Measurements from ENCODE around the gene STX16. TPM values are rescaled to one million over a fixed set of nuclear protein-coding genes. Genes with fewer than 3 reads are reported as not detected.

The STX16 gene
- total and polyA plus RNA-seq, 2 donors (not counting 1 experiment from before 2014, with no cell fraction given) = 110 to 117 TPM

GRCh38 chr20:58611236-58612030 lies 39.6 kb upstream of the STX16 start:
- CTCF ChIA-PET = no interaction called here
- Histone ChIP-seq H3K9ac (ENCODE audit: low read length) (no peak overlapping the region), H3K4me1 (ENCODE audit: control insufficient read depth in 2 of 2, insufficient read depth in 2 of 2, low read length in 2 of 2) (no peaks in the 10 kb centered on the region), H3K36me3 (replicated peaks in 1 of 2; ENCODE audit: control extremely low read depth in 1 of 2, control insufficient read depth in 1 of 2, extremely low read depth in 1 of 2, insufficient read depth in 2 of 2, low read length in 1 of 2) (no peaks in the 10 kb centered on the region), H3K4me2 (replicated peaks; ENCODE audit: low read depth, low read length, poor library complexity, severe bottlenecking) (no peak overlapping the region), H3K79me2 (ENCODE audit: control insufficient read depth, insufficient read depth, low read length) (no peaks in the 10 kb centered on the region), H4K20me1 (ENCODE audit: control insufficient read depth, insufficient read depth, low read length, poor library complexity, severe bottlenecking) (no peaks in the 10 kb centered on the region), H3K27ac (ENCODE audit: low read length in 2 of 2) (no peak overlapping the region), H2AFZ (ENCODE audit: insufficient read depth, low read depth, low read length, poor library complexity, severe bottlenecking) (no peak overlapping the region), H3K27me3 (replicated peaks in 1 of 4; ENCODE audit: control extremely low read depth in 1 of 4, control insufficient read depth in 3 of 4, insufficient read depth in 4 of 4, low read length in 3 of 4) (peaks cover 0 to 3% (median 0%) of the 10 kb centered on the region in 4 experiments), H3K4me3 (ENCODE audit: control extremely low read depth in 1 of 5, extremely low read depth in 1 of 5, insufficient read depth in 1 of 5, low read depth in 2 of 5, low read length in 4 of 5) (no peak overlapping the region), H3K9me3 (ENCODE audit: control extremely low read depth in 1 of 3, control insufficient read depth in 2 of 3, insufficient read depth in 1 of 3, low read length in 2 of 3) (no peaks in the 10 kb centered on the region)
- ATAC-seq (ENCODE audit: low read depth) (no peak), DNase-seq (no peak)
- Mint-ChIP-seq H3K4me3 (no peak overlapping the region), H3K27ac (no peak overlapping the region), H3K4me1 (no peaks in the 10 kb centered on the region), H3K9me3 (ENCODE audit: insufficient read depth) (no peaks in the 10 kb centered on the region), H3K27me3 (peaks cover 14% of the 10 kb centered on the region)
- WGBS (ENCODE audit: insufficient coverage) = 75% methylated on average over 9 of the region's 10 CpGs
- intact Hi-C loops (cut with micrococcal nuclease) = no loop called here
- POLR2A ChIA-PET = no interaction called here
- TF ChIP-seq CTCF (IDR thresholded peaks at IDR 0.05) = no peak
- no peak for TF ChIP-seq EZH2 (IDR thresholded peaks at IDR 0.05; ENCODE audit: borderline replicate concordance, insufficient read depth, low read depth, low read length, poor library complexity, severe bottlenecking)

- peaks cover 11% of the 10 kb centered on the region for H3K27me3 Mint-ChIP-seq
- H3K4me3 Mint-ChIP-seq = no peak overlapping the region
- Histone ChIP-seq H2AFZ (ENCODE audit: insufficient read depth, low read depth, low read length, poor library complexity, severe bottlenecking) (no peak overlapping the region), H3K4me3 (ENCODE audit: control extremely low read depth in 1 of 5, extremely low read depth in 1 of 5, insufficient read depth in 1 of 5, low read depth in 2 of 5, low read length in 4 of 5) (no peak overlapping the region), H4K20me1 (ENCODE audit: control insufficient read depth, insufficient read depth, low read length, poor library complexity, severe bottlenecking) (no peaks in the 10 kb centered on the region), H3K4me1 (ENCODE audit: control insufficient read depth in 2 of 2, insufficient read depth in 2 of 2, low read length in 2 of 2) (no peaks in the 10 kb centered on the region), H3K27me3 (replicated peaks in 1 of 4; ENCODE audit: control extremely low read depth in 1 of 4, control insufficient read depth in 3 of 4, insufficient read depth in 4 of 4, low read length in 3 of 4) (peaks cover 0 to 3% (median 0%) of the 10 kb centered on the region in 4 experiments), H3K9ac (ENCODE audit: low read length) (no peak overlapping the region), H3K9me3 (ENCODE audit: control extremely low read depth in 1 of 3, control insufficient read depth in 2 of 3, insufficient read depth in 1 of 3, low read length in 2 of 3) (no peaks in the 10 kb centered on the region), H3K27ac (ENCODE audit: low read length in 2 of 2) (no peak overlapping the region), H3K36me3 (replicated peaks in 1 of 2; ENCODE audit: control extremely low read depth in 1 of 2, control insufficient read depth in 1 of 2, extremely low read depth in 1 of 2, insufficient read depth in 2 of 2, low read length in 1 of 2) (no peaks in the 10 kb centered on the region), H3K4me2 (replicated peaks; ENCODE audit: low read depth, low read length, poor library complexity, severe bottlenecking) (no peak overlapping the region), H3K79me2 (ENCODE audit: control insufficient read depth, insufficient read depth, low read length) (no peaks in the 10 kb centered on the region)
- POLR2A ChIA-PET = no interaction called here
- 79% methylated on average over 14 of the region's 14 CpGs for WGBS (ENCODE audit: insufficient coverage)
- ATAC-seq (ENCODE audit: low read depth) (no peak), DNase-seq (no peak)
- no peak overlapping the region for H3K27ac Mint-ChIP-seq
- intact Hi-C loops (cut with micrococcal nuclease) = no loop called here
- H3K9me3 Mint-ChIP-seq (ENCODE audit: insufficient read depth) = peaks cover 1% of the 10 kb centered on the region
- CTCF ChIA-PET = no interaction called here
- H3K4me1 Mint-ChIP-seq = no peaks in the 10 kb centered on the region
- no peak for TF ChIP-seq EZH2 (IDR thresholded peaks at IDR 0.05; ENCODE audit: borderline replicate concordance, insufficient read depth, low read depth, low read length, poor library complexity, severe bottlenecking)
- TF ChIP-seq CTCF (IDR thresholded peaks at IDR 0.05) = no peak
These were observed 38.9 kb upstream of the STX16 start for GRCh38 chr20:58612121-58612691.

Measured in B cell (primary cell).